MM.1S (cell line): ENCODE results near the gene CCDC136.

Experiments used
- DNase-seq: peaks from one replicate; pipeline ENCODE4 v3.0.0-alpha.2; 2015
- H2AFZ ChIP-seq: fragments of 300-600 bp; sonication (generic); 2 replicates; pipeline ENCODE4 v1.6.0; 2016; ENCODE audit warnings: antibody characterized with exemption, low read length
- H3F3A ChIP-seq: fragments of 300-600 bp; sonication (generic); 2 replicates; pipeline ENCODE4 v1.6.1; 2016; ENCODE audit warnings: mild to moderate bottlenecking, antibody characterized with exemption, low read length, moderate library complexity, mixed read lengths; ENCODE audit not compliant: insufficient read depth
- H3K27ac ChIP-seq: fragments of 300-600 bp; sonication (generic); 2 replicates; pipeline ENCODE4 v1.5.1; 2016; ENCODE audit warnings: mild to moderate bottlenecking, low read length
- H3K27me3 ChIP-seq: fragments of 300-600 bp; sonication (generic); replicated peaks from 2 replicates; pipeline ENCODE4 v1.6.0; 2016; ENCODE audit warnings: low read length; ENCODE audit not compliant: insufficient read depth
- H3K36me3 ChIP-seq: fragments of 300-600 bp; sonication (generic); replicated peaks from 2 replicates; pipeline ENCODE4 v1.6.1; 2016; ENCODE audit warnings: mild to moderate bottlenecking, low read length, mixed read lengths; ENCODE audit not compliant: insufficient read depth
- H3K4me1 ChIP-seq: fragments of 300-600 bp; sonication (generic); 2 replicates; pipeline ENCODE4 v1.6.1; 2016; ENCODE audit warnings: low read length, mixed read lengths
- H3K4me2 ChIP-seq: fragments of 300-600 bp; sonication (generic); 2 replicates; pipeline ENCODE4 v1.6.0; 2016; ENCODE audit warnings: low read depth, low read length
- H3K4me3 ChIP-seq: fragments of 300-600 bp; sonication (generic); 2 replicates; pipeline ENCODE4 v1.5.1; 2016; ENCODE audit warnings: low read length, mixed read lengths
- H3K79me2 ChIP-seq: fragments of 300-600 bp; sonication (generic); 2 replicates; pipeline ENCODE4 v1.6.1; 2016; ENCODE audit warnings: mixed run types, low read length, mixed read lengths
- H3K9ac ChIP-seq: fragments of 300-600 bp; sonication (generic); 2 replicates; pipeline ENCODE4 v1.6.1; 2016; ENCODE audit warnings: low read length, mixed read lengths
- H3K9me2 ChIP-seq: fragments of 300-600 bp; sonication (generic); replicated peaks from 2 replicates; pipeline ENCODE4 v1.6.1; 2016; ENCODE audit warnings: mild to moderate bottlenecking, low read length, mixed read lengths; ENCODE audit not compliant: insufficient read depth
- H3K9me3 ChIP-seq: fragments of 300-600 bp; sonication (generic); replicated peaks from 2 replicates; pipeline ENCODE4 v1.6.1; 2016; ENCODE audit warnings: mild to moderate bottlenecking, low read length, mixed read lengths; ENCODE audit not compliant: insufficient read depth
- H4K20me1 ChIP-seq: fragments of 300-600 bp; sonication (generic); 2 replicates; pipeline ENCODE4 v1.6.1; 2016; ENCODE audit warnings: mild to moderate bottlenecking, low read length, moderate library complexity, mixed read lengths; ENCODE audit not compliant: insufficient read depth
- CTCF ChIP-seq: fragments of 300-600 bp; sonication (generic); IDR thresholded peaks from 2 replicates; pipeline ENCODE4 v1.5.1; 2016; ENCODE audit warnings: antibody characterized with exemption, low read length, mixed read lengths
- EZH2 ChIP-seq: fragments of 300-600 bp; sonication (generic); optimal IDR thresholded peaks from 2 replicates; pipeline ENCODE3; 2017; ENCODE audit warnings: low read depth, mild to moderate bottlenecking, antibody characterized with exemption, low read length, mixed read lengths
- EZH2phosphoT487 ChIP-seq: fragments of 300-600 bp; sonication (generic); IDR thresholded peaks from 2 replicates; pipeline ENCODE4 v1.6.1; 2018; ENCODE audit warnings: antibody characterized with exemption, low read length

Gene CCDC136

GRCh38 chr7:128785738-128786137 lies 6.0 kb upstream of the CCDC136 start:
- DNase-seq: no peak
- TF ChIP-seq EZH2 (no peak), CTCF (no peak), EZH2phosphoT487 (no peak)
- Histone ChIP-seq H3K9ac (no peak overlapping the region), H3K27me3 (peaks cover 22% of the 10 kb centered on the region), H3K36me3 (no peaks in the 10 kb centered on the region), H3K79me2 (no peaks in the 10 kb centered on the region), H3K4me1 (no peaks in the 10 kb centered on the region), H2AFZ (no peak overlapping the region), H3K27ac (no peak overlapping the region), H3K9me2 (no peaks in the 10 kb centered on the region), H3F3A (no peaks in the 10 kb centered on the region), H3K9me3 (no peaks in the 10 kb centered on the region), H3K4me3 (no peak overlapping the region), H3K4me2 (no peak overlapping the region), H4K20me1 (no peaks in the 10 kb centered on the region)

GRCh38 chr7:128788446-128789412 lies 3.0 kb upstream of the CCDC136 start:
- Histone ChIP-seq H4K20me1 (no peaks in the 10 kb centered on the region), H3K36me3 (no peaks in the 10 kb centered on the region), H3K9ac (no peak overlapping the region), H3K9me2 (no peaks in the 10 kb centered on the region), H3K79me2 (no peaks in the 10 kb centered on the region), H3K4me1 (no peaks in the 10 kb centered on the region), H2AFZ (no peak overlapping the region), H3K4me3 (no peak overlapping the region), H3K9me3 (no peaks in the 10 kb centered on the region), H3K27me3 (peaks cover 22% of the 10 kb centered on the region), H3K4me2 (no peak overlapping the region), H3F3A (no peaks in the 10 kb centered on the region), H3K27ac (no peak overlapping the region)
- no peak for DNase-seq
- no peak for TF ChIP-seq EZH2phosphoT487
- TF ChIP-seq EZH2: no peak
- TF ChIP-seq CTCF: no peak

- no peaks in the 10 kb centered on the region for H3K4me1 ChIP-seq
- no peak overlapping the region for H3K27ac ChIP-seq
- H3K4me2 ChIP-seq: peak overlapping the region; percentile 72
- H3K9me3 ChIP-seq: no peaks in the 10 kb centered on the region
- no peaks in the 10 kb centered on the region for H3F3A ChIP-seq
- no peaks in the 10 kb centered on the region for H3K36me3 ChIP-seq
- peaks cover 22% of the 10 kb centered on the region for H3K27me3 ChIP-seq
- peak overlapping the region; percentile 52; the same call in 1 of the 2 replicates for H3K9ac ChIP-seq
- no peak for TF ChIP-seq CTCF
- no peak for TF ChIP-seq EZH2phosphoT487
- TF ChIP-seq EZH2: no peak
- no peaks in the 10 kb centered on the region for H3K9me2 ChIP-seq
- peak overlapping the region; percentile 93 for H2AFZ ChIP-seq
- H3K79me2 ChIP-seq: no peaks in the 10 kb centered on the region
- H3K4me3 ChIP-seq: peak overlapping the region; percentile 84
- no peak for DNase-seq
- H4K20me1 ChIP-seq: no peaks in the 10 kb centered on the region
These were observed 1.3 kb upstream of the CCDC136 start for GRCh38 chr7:128790315-128791041.
